HG03196 (cell line): Measurements from ENCODE around the gene SETD7.

Experiments
- ATAC-seq: cut with Tn5 transposase; IDR thresholded peaks from one replicate; pipeline ENCODE4 v1.9.1; 2021; ENCODE audit not compliant: unreplicated experiment

The SETD7 gene

DNA sequence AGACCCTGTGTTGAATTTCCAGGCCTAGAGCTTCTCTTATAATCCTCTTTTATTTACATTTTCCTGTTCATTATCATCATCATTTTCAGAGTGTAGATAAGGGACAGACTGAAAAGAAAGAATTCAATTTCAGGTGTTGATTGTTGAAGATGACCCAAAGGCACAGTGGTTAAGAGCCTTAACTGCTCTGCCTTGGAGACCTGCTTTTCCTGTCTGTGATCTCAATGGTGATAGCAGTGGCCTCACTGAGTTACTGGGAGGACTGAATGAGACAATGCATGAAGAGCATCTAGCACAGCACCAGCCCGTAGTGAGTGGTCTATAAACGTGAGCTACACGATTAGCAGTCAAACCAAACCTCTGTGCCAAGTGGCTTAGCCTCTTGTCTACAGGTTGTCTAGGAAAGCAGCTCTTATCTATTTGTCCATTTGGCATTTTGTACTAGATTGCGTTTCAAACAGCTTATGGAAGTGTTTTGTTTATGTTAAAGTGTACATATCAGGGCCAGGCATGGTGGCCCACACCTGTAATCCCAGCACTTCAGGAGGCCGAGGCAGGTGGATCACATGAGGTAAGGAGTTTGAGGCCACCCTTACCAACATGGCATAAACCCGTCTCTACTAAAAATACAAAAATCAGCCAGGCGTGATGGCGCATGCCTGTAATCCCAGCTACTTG is 41.5 kb downstream of the SETD7 start:
- ATAC-seq, result no peak

DNA sequence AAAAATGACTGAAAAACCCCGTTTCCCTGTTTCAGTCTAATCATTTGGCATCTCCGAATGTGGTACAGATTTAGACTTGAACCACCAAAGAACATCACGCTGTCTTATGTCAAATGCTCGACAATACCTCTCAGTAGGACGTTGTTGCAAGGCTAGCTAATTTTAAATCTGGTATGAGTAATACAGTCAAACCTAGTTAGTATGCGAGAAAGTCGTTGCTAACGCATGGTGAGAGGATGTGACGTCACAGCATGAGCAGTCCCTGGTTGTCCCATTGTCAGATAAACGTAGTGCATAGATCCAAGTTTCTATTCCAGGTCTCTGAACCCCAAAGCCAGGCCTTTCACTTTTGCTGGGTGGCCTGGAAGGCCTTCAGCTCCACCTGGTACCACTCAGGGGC is 44.7 kb downstream of the SETD7 start:
- ATAC-seq, result no peak

DNA sequence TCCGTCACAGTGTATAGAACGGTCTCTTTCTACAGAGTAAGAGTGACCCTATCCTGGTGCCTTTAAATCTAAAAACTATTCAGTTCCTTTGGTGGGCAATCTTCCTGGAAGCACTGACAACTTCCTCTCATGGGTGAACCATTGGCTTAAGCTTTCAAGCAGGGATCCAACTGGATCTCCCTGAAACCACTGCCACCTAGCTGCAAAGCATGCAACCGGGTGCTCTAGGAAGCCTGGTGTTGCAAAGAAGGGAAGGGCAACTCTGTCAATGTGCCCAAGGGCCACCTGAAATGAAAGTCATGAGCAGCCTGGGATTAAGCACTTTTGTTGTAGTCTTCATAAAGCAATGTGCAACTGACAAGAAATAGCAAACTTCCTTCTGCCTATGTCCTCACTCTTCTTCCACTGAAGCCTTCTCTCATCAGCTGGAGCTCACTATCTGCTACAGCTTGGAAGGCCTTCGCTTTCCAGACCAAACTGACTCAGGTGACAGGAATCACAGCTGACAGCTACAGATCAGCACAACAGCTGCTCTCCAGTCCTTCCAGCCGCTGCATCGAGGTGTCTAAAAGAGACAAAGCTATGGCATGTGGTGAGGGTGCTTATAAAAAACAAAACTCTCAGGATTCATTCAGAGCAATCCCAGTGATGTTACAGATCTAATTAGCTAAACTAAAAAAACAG is 46.1 kb downstream of the SETD7 start:
- no peak for ATAC-seq

DNA sequence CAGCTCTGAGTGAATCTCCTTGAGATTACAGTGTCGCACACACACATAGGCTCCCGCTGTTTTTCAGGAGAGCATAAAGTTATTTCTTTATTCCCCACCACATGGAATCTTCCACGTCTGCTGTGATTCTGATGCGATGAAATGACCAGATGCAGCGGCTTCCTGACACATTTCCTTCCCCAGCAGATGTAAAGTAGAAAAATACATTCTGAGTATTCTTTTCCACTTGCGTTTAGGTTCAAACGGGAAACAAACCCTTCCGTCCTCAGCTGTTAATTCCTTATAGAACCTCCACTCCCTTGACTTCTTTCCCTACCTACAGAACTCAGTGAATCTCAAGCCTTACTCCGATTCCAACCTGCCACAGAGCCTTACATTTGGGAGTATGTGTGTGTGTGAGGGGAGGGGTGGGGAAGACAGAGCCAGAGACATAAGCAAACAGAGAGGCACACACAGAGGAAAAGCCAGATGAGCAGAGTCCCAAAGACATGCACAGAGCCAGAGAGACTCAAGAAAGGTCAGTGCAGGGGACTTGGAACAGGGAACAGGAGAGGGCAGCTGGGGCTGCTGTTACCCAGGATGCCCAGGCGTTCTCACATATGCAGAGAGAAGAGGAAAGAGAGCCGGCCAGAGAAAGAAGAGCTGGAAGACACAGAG is 47.3 kb downstream of the SETD7 start:
- no peak for ATAC-seq

DNA sequence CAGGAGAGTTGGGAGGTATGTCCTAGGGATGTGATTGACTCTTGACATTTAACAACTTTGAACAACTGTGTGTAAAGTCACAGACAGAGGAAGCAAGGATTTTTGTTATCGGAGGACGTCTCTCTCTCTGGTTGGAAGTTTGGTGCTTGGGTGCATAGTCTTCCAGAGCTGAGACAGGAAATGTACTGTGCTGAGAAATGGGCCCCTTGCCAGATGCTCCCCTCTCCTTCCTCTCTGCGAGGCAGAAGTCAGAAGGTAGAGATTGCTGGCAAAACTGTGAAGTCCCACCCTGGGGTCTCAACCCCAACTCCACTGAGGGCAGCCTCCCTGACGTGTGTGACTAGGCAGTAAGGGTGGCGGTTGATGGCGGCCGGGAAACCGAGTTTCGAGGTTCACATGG is 49.2 kb downstream of the SETD7 start:
- no peak for ATAC-seq

DNA sequence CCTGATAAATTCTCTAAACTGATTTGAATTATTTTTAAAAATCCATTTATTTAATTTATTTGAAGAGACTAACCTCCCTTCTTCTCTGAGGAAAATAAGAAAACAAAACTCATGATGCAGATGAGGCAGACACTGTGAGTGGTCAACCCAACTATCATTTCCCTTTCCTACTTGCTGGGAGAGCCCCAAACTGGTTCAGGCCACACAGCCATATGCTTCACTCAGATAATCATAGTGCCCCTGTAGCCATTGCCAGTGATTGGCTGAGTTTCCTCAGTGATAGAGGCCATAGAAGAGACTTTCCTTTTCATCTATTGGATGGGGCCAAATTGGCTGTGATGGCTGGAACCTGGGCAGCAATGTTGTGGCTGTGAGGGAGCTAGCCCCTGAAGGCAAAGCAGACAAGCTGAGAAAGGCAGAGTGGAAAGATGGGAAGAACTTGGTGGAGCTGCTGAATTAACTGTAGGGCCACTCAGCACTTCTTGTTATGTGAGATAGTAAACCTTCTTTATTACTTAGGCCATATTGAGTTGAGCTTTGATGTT is 52.3 kb downstream of the SETD7 start:
- ATAC-seq, result no peak

DNA sequence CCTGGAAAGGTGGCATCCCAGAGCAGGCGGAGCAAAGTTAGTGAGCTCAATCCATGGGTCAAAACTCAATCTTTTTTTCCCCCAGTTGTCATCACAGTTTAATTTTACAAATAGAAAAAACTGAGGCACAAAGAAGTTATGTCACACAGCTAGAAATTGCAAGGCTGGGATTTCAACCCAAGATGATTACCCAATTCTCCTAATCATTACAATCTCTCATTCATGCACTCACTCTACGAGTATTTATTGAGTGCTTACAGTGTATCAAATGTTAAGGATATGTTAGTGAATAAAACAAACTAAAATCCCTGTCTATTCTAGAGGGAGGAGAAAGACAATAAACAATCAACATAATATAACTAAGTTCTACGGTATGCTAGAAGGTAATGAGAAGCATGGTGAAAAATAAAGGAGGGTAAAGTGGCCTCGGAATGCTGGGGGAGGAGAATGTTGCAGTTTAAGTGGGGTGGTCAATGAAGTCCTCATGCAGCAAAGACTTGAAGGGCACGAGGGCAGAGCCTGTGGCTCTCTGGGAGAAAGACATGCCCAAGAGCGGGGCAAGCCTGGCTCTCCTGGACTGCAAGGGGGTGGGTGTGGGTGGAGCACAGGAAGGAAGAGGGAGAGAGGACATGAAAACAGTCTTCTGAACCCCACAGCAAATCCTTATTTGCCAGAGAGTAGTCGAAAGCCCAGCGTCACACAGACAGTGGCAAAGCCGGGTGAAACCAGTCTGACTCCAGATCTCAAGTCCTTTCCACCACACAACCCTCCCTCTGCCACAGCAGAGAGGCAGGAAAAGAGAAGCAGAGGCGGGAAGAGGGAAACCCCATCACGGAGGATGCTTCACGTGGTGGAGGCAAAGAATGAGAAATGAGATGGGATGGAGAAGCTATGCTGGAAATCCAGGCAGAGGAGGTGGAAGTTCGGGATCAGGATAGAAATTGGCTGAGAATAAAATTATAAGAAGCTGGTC is 53.8 kb downstream of the SETD7 start:
- no peak for ATAC-seq

DNA sequence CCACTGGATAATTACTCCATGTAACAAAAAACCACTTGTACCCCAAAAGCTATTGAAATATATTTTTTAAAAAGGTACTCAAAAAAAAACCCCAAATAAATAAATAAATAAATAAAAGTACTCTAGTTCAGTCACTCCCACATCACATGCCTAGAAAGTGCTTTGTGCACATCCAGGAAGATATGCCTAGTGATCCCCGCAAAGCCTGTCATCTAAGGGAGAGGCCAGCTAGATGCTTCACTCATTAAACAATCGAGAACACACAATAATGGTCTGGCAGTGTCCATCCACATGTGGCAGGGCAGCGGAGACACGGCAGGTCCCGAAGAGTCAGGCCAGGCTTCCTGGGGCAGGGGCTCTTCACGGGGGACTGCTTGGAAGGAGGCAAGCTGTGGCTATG is 54.5 kb downstream of the SETD7 start:
- ATAC-seq, result no peak

DNA sequence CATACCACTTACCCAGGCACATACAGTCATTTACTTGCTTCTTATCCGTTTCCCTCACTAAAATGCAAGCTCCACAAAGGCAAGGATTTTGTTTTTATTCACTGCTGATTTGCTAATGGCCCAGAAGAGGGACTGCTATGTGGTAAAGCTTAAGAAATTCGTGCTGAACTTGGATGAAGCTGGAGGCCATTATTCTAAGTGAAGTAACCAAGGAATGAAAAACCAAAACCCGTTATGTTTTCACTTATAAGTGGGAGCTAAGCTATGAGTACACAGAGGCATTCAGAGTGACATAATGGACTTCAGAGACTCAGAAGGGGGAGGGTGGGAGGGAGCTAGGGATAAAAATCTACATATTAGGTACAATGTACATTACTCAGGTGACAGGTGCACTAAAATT is 54.9 kb downstream of the SETD7 start:
- no peak for ATAC-seq

DNA sequence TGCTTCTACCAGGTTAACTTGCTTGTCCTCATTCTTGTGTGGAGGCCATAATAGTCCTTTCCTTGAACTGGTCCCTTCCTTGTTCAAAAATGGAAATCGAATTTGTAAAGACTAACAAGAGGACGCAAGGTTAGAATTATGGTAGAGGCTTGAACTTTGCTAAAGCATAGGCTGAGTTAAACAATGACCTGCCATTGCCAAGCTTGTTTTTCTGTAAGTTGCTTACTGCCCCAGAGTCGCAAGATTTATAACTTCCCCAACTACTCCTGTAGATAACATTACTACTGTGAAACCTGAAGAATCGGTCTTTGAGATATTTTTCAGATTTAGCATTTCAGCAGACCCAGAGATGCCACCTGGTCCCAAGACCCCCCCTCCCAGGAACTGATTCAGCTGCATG is 56.8 kb downstream of the SETD7 start:
- no peak for ATAC-seq

DNA sequence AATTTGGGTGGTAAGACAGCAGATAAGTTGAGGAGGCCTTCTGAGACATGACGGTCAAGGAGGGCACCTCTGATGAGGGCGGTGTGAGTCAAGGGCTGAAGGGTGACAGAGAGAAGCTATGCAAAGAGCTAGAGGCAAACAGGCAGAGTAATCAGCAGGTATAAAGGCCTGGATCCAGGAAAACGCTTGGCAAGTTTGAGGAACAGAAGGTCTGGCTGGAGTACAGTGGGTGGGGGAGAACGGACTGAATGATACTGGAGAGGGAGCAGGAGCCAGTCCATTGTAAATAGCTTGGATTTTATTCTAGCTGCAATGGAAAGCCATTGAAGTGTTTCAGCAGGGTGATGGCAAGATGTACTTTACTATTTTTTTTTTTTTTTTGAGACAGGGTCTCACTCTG is 62.8 kb downstream of the SETD7 start:
- no peak for ATAC-seq

DNA sequence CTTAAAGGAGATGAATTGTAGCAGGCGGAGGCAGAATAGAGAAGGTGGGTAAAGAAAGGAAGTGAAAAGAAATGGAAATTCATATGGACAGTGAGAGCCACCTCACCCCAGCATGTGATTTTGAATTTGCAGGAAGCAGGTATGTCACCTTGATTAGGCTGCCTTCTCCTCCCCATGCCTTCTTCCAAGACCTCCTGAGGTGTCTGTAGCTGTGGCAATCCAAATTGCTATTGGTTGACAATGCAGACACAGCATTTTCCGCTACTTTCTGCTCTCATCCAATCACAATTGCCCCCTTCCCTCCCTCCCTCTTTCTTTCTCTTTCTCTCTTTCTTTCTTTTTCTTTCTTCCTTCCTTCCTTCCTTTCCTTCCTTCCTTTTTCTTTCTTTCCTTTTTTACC is 63.6 kb downstream of the SETD7 start:
- no peak for ATAC-seq

DNA sequence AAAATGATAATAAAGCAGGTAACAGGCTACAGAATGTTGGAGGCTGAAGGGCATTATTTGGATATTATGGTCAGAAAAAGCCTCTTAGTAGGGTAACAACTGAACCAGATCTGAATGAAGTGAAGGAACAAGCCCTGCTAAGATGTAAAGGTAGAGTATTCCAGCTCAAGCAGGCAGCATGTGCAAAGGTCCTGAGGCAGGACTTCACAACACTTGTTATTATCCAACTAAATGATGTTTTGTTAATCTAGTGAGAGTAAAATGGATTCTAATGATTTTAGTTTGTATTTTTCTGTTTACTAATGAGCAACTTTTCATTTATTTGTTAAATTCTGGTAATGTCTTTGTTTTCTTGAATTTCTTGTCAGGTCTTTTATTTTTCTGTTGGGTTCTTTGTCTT is 66.4 kb downstream of the SETD7 start:
- no peak for ATAC-seq

DNA sequence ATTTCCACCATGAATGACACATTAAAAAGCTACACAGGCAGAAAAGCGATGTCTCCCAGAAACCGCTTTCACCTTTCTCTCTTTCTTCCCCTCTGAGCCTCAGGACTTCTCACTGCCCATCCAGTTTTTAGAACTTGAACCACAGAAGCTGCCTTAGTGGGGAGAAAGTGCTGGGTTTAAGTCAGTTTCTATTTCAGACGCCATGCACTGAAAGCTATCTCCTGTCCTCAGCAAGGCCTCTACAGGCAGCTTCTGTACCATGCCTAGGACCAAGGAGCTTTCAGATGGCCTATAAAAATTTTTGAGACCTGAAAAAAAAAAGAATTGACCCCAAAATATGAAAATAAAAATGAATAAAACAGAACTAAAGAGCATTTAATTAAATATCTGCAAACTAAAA is 67.6 kb downstream of the SETD7 start:
- ATAC-seq, result no peak

DNA sequence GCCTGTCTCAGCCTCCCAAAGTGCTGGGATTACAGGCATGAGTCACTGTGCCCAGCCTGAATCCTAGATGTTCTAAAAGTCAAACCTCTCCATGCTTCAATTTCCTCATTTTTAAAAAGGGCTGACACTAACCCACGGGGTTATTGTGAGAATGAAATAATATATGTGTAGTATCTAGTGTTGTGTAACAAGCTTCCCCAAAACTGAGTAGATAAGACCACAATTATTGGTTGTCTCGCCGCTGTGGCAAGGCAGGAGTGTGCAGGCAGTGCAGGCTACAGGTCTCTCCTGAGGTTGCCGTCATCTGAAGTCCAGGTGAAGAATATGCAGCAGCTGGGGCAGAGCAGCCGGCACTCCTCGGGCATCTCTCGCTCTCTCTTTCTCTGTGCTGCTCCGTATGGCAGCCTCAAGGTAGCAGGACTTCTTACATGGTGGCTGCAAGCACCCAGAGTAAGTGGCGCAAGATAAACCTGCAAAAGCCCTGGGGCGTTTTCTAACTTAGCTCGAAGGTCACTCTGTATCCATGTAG is 71.2 kb downstream of the SETD7 start:
- no peak for ATAC-seq

DNA sequence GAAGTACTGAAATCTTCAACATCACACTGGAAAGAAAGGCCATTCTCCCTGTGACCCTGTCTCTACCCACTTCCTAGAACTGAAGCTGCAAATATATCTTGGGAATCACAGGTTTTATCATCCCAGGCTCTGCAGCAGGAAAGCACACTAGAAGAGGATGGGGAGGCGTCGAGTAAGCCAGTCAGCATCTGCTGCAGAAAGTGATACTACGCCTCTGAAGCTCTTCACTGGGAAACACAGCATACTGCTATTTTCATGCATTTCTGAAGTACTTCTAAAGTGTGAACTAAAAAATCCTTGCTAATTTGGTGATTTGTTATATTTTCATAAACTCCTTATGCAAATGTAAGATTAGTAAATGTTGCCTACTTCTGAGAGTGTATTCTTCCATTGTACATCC is 73.0 kb downstream of the SETD7 start:
- ATAC-seq, result no peak

DNA sequence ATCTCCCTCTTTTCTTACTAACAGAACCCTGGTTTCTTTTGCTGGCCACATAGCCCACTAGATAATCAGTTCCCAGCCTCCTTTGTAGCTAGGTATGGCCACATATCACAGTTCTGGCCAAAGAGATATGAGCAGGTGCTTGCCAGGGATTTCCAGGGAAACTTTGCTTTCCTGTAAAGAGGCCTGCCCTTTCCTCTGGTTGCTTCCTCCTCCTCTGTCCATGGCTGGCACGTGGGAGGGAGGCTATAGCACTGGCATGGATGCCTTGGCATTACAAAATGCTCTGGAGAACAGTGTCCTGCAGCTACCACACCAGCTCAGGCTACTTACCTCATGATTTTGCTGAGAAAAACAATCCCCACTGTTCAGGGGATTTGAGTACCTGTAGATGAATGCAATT is 74.6 kb downstream of the SETD7 start:
- no peak for ATAC-seq

DNA sequence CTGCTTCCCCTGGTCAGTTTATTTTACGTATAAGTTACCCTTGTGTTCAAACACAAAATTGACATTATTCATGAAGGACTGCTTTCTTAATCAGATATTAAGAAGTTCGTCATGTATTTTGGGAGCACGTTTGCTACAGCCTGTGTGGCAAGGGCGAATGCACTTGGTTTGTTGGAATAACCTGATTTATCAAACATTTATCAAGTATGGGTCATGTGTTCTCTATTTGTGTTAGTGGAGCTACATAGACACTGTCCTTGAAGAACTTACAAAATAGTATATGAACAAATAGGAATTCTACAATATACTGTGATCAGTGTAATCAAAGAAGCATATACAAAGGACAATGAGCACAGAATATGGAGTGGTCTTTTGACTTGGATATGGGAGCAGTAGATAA is 79.7 kb downstream of the SETD7 start:
- no peak for ATAC-seq

DNA sequence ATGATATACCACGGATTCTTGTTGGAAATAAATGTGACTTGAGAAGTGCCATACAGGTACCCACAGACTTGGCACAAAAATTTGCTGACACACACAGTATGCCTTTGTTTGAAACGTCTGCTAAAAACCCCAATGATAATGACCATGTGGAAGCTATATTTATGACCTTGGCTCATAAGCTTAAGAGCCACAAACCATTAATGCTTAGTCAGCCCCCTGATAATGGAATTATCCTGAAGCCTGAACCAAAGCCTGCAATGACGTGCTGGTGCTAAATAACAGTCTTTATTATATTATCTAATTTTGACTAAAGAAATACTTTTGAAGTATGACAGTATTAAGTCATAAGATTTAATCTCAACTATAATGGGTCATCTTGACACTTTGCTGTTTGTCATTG is 83.2 kb downstream of the SETD7 start:
- no peak for ATAC-seq

DNA sequence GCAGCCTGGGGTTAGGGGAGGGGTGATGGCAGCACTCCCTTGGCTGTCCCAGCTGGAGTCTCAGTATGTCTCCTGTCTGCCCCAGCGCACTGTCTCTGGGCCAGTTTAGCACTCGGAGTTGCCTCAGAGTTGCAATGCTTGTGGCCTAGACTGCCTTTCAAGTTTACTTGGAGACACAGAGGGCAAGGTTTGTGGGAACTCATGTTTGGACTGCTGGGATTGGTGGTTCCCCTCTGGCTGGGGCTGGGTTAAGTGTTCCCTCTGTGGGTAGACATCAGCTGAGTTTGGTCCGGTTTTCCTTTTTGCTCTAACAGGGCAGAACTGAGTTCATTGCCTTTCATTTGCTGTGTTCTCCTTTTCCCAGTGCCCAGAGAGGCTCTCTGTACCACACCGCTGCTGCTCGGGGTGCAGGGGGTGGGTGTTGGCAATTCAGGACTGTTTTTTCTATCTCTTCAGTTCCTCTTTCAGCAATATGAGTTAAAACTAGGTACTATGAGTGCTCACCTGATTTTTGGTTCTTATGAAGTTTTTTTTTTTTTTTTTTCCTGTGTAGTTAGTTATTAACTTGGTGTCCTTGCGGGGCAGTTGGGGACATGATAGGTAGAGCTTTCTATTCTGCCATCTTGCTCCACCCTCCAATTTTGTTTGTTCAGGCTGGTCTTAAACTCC is 84.9 kb downstream of the SETD7 start:
- no peak for ATAC-seq
